ENCODE measurements around the gene RALGAPA2. TPM values are rescaled to one million over a fixed set of nuclear protein-coding genes. Genes with fewer than 3 reads are reported as not detected.

Gene RALGAPA2
- total and polyA plus RNA-seq, 2 of the 13 experiments (the other 11 are each of a cell fraction or from before 2014, with no cell fraction given), result 13.8 to 17.7 TPM

DNA sequence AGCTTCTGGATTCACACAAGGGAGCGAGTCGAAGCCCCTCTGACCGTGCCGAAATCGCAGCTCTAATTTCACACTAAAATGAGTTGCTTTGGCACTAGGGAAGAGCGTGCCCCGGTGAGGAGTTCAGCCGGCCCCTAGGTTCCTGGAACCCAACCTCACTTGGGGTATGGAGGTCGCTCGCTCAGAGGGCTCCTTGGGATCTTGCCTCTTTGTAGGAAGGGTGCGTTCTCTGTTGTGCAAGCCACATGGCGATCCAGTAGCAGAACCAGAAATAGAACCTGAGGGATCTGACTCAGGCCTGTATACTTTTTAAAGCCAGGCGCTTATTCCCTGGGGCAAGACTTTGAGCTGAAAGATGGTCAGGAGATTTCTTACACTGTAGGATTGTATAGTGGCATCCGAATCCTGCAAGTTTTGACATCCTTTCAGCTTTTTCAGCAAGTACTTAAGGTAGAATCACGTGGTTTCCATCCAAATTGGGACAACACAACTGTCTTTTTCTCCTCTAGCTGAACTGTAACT lies 861 bp upstream of the RALGAPA2 start (continued):
- TF ChIP-seq, protein P1, sequence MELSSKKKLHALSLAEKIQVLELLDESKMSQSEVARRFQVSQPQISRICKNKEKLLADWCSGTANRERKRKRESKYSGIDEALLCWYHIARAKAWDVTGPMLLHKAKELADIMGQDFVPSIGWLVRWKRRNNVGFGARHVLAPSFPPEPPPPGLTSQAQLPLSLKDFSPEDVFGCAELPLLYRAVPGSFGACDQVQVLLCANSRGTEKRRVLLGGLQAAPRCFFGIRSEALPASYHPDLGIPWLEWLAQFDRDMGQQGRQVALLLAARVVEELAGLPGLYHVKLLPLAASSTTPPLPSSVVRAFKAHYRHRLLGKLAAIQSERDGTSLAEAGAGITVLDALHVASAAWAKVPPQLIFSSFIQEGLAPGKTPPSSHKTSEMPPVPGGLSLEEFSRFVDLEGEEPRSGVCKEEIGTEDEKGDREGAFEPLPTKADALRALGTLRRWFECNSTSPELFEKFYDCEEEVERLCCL (CRISPR knock-in tag; IDR thresholded peaks at IDR 0.05; ENCODE audit: borderline replicate concordance), result no peak
- TF ChIP-seq, protein P2, sequence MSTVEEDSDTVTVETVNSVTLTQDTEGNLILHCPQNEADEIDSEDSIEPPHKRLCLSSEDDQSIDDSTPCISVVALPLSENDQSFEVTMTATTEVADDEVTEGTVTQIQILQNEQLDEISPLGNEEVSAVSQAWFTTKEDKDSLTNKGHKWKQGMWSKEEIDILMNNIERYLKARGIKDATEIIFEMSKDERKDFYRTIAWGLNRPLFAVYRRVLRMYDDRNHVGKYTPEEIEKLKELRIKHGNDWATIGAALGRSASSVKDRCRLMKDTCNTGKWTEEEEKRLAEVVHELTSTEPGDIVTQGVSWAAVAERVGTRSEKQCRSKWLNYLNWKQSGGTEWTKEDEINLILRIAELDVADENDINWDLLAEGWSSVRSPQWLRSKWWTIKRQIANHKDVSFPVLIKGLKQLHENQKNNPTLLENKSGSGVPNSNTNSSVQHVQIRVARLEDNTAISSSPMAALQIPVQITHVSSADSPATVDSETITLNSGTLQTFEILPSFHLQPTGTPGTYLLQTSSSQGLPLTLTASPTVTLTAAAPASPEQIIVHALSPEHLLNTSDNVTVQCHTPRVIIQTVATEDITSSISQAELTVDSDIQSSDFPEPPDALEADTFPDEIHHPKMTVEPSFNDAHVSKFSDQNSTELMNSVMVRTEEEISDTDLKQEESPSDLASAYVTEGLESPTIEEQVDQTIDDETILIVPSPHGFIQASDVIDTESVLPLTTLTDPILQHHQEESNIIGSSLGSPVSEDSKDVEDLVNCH (CRISPR knock-in tag; IDR thresholded peaks at IDR 0.05), result no peak
- TF ChIP-seq NONO (IDR thresholded peaks at IDR 0.05) (no peak), NONO (CRISPR knock-in tag; conservative IDR thresholded peaks at IDR 0.05) (no peak), HDAC6 (IDR thresholded peaks at IDR 0.05; ENCODE audit: low read depth, low read length) (no peak), ZBTB20 (CRISPR knock-in tag; IDR thresholded peaks at IDR 0.05; ENCODE audit: borderline replicate concordance, low read depth) (no peak), ZFX (CRISPR knock-in tag; IDR thresholded peaks at IDR 0.05; ENCODE audit: low read depth) (peak; percentile 42; the same call in 1 of the 2 replicates), PRPF4 (IDR thresholded peaks at IDR 0.05; ENCODE audit: low read depth, low read length, poor library complexity, severe bottlenecking) (no peak), HIVEP1 (CRISPR knock-in tag; IDR thresholded peaks at IDR 0.05) (peak; percentile 8; the same call in 1 of the 2 replicates), ZNF777 (CRISPR knock-in tag; IDR thresholded peaks at IDR 0.05) (no peak), ZNF430 (CRISPR knock-in tag; IDR thresholded peaks at IDR 0.05) (no peak), GPN1 (CRISPR knock-in tag; IDR thresholded peaks at IDR 0.05; ENCODE audit: borderline replicate concordance) (no peak), ZC3H4 (CRISPR knock-in tag; IDR thresholded peaks at IDR 0.05; ENCODE audit: borderline replicate concordance) (no peak), HMG20B (CRISPR knock-in tag; conservative IDR thresholded peaks at IDR 0.05) (0 out of 2 replicates have a peak, but pooled peaks have one; percentile 12), ZNF260 (CRISPR knock-in tag; IDR thresholded peaks at IDR 0.05; ENCODE audit: borderline replicate concordance, low read depth) (no peak), ZNF615 (CRISPR knock-in tag; IDR thresholded peaks at IDR 0.05; ENCODE audit: borderline replicate concordance) (0 out of 2 replicates have a peak, but pooled peaks have one; percentile 21), ZNF660 (CRISPR knock-in tag; IDR thresholded peaks at IDR 0.05; ENCODE audit: borderline replicate concordance, low read depth) (no peak), MXI1 (IDR thresholded peaks at IDR 0.05; ENCODE audit: borderline replicate concordance, low read depth, low read length) (no peak)
- TF ChIP-seq, protein P3, sequence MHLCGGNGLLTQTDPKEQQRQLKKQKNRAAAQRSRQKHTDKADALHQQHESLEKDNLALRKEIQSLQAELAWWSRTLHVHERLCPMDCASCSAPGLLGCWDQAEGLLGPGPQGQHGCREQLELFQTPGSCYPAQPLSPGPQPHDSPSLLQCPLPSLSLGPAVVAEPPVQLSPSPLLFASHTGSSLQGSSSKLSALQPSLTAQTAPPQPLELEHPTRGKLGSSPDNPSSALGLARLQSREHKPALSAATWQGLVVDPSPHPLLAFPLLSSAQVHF (CRISPR knock-in tag; IDR thresholded peaks at IDR 0.05), result no peak
- TF ChIP-seq, protein P4, sequence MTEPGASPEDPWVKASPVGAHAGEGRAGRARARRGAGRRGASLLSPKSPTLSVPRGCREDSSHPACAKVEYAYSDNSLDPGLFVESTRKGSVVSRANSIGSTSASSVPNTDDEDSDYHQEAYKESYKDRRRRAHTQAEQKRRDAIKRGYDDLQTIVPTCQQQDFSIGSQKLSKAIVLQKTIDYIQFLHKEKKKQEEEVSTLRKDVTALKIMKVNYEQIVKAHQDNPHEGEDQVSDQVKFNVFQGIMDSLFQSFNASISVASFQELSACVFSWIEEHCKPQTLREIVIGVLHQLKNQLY (CRISPR knock-in tag; IDR thresholded peaks at IDR 0.05), result no peak
- TF ChIP-seq, protein P5, sequence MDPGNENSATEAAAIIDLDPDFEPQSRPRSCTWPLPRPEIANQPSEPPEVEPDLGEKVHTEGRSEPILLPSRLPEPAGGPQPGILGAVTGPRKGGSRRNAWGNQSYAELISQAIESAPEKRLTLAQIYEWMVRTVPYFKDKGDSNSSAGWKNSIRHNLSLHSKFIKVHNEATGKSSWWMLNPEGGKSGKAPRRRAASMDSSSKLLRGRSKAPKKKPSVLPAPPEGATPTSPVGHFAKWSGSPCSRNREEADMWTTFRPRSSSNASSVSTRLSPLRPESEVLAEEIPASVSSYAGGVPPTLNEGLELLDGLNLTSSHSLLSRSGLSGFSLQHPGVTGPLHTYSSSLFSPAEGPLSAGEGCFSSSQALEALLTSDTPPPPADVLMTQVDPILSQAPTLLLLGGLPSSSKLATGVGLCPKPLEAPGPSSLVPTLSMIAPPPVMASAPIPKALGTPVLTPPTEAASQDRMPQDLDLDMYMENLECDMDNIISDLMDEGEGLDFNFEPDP (CRISPR knock-in tag; conservative IDR thresholded peaks at IDR 0.05), result no peak
- TF ChIP-seq, protein P6, sequence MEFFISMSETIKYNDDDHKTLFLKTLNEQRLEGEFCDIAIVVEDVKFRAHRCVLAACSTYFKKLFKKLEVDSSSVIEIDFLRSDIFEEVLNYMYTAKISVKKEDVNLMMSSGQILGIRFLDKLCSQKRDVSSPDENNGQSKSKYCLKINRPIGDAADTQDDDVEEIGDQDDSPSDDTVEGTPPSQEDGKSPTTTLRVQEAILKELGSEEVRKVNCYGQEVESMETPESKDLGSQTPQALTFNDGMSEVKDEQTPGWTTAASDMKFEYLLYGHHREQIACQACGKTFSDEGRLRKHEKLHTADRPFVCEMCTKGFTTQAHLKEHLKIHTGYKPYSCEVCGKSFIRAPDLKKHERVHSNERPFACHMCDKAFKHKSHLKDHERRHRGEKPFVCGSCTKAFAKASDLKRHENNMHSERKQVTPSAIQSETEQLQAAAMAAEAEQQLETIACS (CRISPR knock-in tag; IDR thresholded peaks at IDR 0.05), result no peak

All from HepG2 (cell line).